Amniotic stem cell (primary cell): ENCODE results near the gene ZNF672.
"Not testable (repeated sequence)": the region's sequence is repeated elsewhere in the genome, so short reads cannot be mapped to it uniquely, and the experiment has no call there.

Experiments used
- DNase-seq: peaks from one replicate; lab custom pipeline; 2025; lab: John Stamatoyannopoulos, UW

The ZNF672 gene

GRCh38 chr1:248856176-248856575 lies 18.2 kb downstream of the ZNF672 start:
- DNase-seq, result no peak

- DNase-seq, result no peak
Measured at GRCh38 chr1:248857201-248857600, 19.2 kb downstream of the ZNF672 start.

- no peak for DNase-seq
Measured at GRCh38 chr1:248857749-248858095, 19.7 kb downstream of the ZNF672 start.

GRCh38 chr1:248858096-248858890 lies 20.3 kb downstream of the ZNF672 start:
- peak; percentile 35 for DNase-seq

GRCh38 chr1:248858891-248859889 lies 21.2 kb downstream of the ZNF672 start, which contains the start of gene ZNF692:
Gene ZNF692, minus strand, starts transcription at chr1:248859085. Its CDS starts 776 bp downstream, at chr1:248858309.
- peak; percentile 92 for DNase-seq

- no peak for DNase-seq
Measured at GRCh38 chr1:248860007-248860406, 22.0 kb downstream of the ZNF672 start.

- DNase-seq, result no peak
Measured at GRCh38 chr1:248861616-248862015, 23.6 kb downstream of the ZNF672 start.

GRCh38 chr1:248862695-248862997 lies 24.6 kb downstream of the ZNF672 start:
- DNase-seq, result no peak

GRCh38 chr1:248862998-248863881 lies 25.2 kb downstream of the ZNF672 start:
- no peak for DNase-seq

GRCh38 chr1:248871837-248872401 lies 33.9 kb downstream of the ZNF672 start:
- DNase-seq, result no peak

GRCh38 chr1:248872752-248873408 lies 34.9 kb downstream of the ZNF672 start:
- no peak for DNase-seq

- peak; percentile 87 for DNase-seq
Measured at GRCh38 chr1:248873409-248873992, 35.5 kb downstream of the ZNF672 start.

GRCh38 chr1:248873993-248874533 lies 36.0 kb downstream of the ZNF672 start:
- DNase-seq, result peak; percentile 87

GRCh38 chr1:248881261-248881660 lies 43.2 kb downstream of the ZNF672 start:
- DNase-seq, result no peak

- not testable (repeated sequence) for DNase-seq
Measured at GRCh38 chr1:248882427-248882826, 44.4 kb downstream of the ZNF672 start.

GRCh38 chr1:248884632-248885295 lies 46.7 kb downstream of the ZNF672 start:
- DNase-seq, result no peak

- no peak for DNase-seq
Measured at GRCh38 chr1:248885646-248886045, 47.6 kb downstream of the ZNF672 start.

GRCh38 chr1:248886237-248886895 lies 48.3 kb downstream of the ZNF672 start:
- DNase-seq, result no peak

GRCh38 chr1:248889914-248890243 lies 51.9 kb downstream of the ZNF672 start:
- not testable (repeated sequence) for DNase-seq
